Measurements from ENCODE around the gene BLVRA. TPM values are rescaled to one million over a fixed set of nuclear protein-coding genes. Genes with fewer than 3 reads are reported as not detected.
"Not testable (repeated sequence)": the region's sequence is repeated elsewhere in the genome, so short reads cannot be mapped to it uniquely, and the experiment has no call there.

Gene BLVRA
- total RNA-seq, 6 experiments from 2014 or later: 29.0 to 43.9 (median 36.0) TPM

- Mint-ChIP-seq H3K36me3 (ENCODE audit: low read depth) (peaks cover 9% of the 10 kb centered on the region; the same call in 1 of the 2 replicates), H3K9me3 (no peaks in the 10 kb centered on the region), H3K4me1 (ENCODE audit: low read depth) (peaks cover 17% of the 10 kb centered on the region), H3K27me3 (ENCODE audit: insufficient read depth) (no peaks in the 10 kb centered on the region; the same call in 1 of the 2 replicates), H3K4me3 (no peak overlapping the region), H3K27ac (no peak overlapping the region)
- no peak for DNase-seq
- TF ChIP-seq, protein P1, sequence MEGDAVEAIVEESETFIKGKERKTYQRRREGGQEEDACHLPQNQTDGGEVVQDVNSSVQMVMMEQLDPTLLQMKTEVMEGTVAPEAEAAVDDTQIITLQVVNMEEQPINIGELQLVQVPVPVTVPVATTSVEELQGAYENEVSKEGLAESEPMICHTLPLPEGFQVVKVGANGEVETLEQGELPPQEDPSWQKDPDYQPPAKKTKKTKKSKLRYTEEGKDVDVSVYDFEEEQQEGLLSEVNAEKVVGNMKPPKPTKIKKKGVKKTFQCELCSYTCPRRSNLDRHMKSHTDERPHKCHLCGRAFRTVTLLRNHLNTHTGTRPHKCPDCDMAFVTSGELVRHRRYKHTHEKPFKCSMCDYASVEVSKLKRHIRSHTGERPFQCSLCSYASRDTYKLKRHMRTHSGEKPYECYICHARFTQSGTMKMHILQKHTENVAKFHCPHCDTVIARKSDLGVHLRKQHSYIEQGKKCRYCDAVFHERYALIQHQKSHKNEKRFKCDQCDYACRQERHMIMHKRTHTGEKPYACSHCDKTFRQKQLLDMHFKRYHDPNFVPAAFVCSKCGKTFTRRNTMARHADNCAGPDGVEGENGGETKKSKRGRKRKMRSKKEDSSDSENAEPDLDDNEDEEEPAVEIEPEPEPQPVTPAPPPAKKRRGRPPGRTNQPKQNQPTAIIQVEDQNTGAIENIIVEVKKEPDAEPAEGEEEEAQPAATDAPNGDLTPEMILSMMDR (IDR thresholded peaks at IDR 0.05): no peak
Observed at GRCh38 chr7:43768887-43769272, 10.4 kb downstream of the BLVRA start.

GRCh38 chr7:43769281-43769680 lies 10.8 kb downstream of the BLVRA start:
- no peaks in the 10 kb centered on the region for H3K9me3 Mint-ChIP-seq
- no peak overlapping the region for H3K27ac Mint-ChIP-seq
- TF ChIP-seq, protein P1 (IDR thresholded peaks at IDR 0.05): no peak
- no peak overlapping the region for H3K4me3 Mint-ChIP-seq
- H3K27me3 Mint-ChIP-seq (ENCODE audit: insufficient read depth): no peaks in the 10 kb centered on the region; the same call in 1 of the 2 replicates
- peaks cover 13% of the 10 kb centered on the region for H3K4me1 Mint-ChIP-seq (ENCODE audit: low read depth)
- H3K36me3 Mint-ChIP-seq (ENCODE audit: low read depth): peaks cover 9% of the 10 kb centered on the region; the same call in 1 of the 2 replicates
- DNase-seq: no peak

DNA sequence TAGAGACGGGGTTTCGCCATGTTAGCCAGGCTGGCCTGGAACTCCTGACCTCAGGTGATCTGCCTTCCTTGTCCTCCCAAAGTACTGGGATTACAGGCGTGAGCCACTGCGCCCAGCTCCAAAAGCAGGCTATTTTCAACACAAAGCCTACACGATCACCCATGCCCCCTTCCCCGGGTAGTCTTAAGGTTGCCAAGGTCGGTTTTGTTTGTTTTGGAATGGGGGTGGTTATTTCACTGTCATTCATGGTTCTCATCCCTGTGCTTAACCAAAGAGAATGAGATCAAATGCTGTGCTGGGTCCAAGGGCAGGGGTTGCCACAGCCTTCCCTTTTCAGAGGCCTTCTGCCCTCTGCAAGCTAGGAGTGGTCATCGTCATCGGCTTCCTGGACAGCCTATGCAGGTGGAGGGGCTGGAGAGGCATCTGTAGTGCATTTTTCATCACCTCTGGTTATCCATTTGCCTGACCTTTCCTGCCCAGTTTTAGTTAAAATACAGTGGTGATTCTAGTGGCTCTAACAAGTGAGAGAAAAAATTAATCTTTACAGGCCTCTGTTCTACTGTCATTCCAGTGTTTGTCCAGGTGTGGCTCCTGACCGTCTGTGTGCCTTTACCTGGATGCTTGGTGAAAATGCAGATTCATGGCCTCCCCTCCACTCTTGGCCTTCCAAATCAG lies 11.4 kb downstream of the BLVRA start:
- TF ChIP-seq, protein P1 (IDR thresholded peaks at IDR 0.05): no peak
- H3K4me1 Mint-ChIP-seq (ENCODE audit: low read depth): peaks cover 6% of the 10 kb centered on the region
- H3K36me3 Mint-ChIP-seq (ENCODE audit: low read depth): peaks cover 9% of the 10 kb centered on the region; the same call in 1 of the 2 replicates
- no peaks in the 10 kb centered on the region; the same call in 1 of the 2 replicates for H3K27me3 Mint-ChIP-seq (ENCODE audit: insufficient read depth)
- no peaks in the 10 kb centered on the region for H3K9me3 Mint-ChIP-seq
- H3K27ac Mint-ChIP-seq: no peak overlapping the region
- DNase-seq: no peak
- no peak overlapping the region for H3K4me3 Mint-ChIP-seq

DNA sequence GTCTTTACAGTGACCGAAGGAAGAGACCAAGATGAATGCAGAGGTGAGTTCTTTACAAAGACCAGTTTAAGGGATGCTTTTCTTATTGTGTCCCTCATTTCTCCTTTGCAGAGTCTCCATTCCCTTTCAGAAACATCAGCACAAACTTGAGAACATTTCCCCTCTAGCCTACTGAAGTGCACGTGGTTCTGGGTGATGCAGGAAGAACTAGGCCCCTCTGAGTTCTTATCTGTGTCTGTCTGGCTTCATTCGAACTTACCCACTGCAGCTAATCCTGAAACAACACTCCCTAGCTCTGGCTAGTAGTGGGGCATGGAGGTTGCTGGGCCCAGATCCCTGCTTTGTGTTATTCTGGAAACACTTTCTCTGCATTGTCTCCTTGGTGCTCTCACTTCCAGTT lies 12.6 kb downstream of the BLVRA start:
- Mint-ChIP-seq H3K27ac (no peak overlapping the region), H3K9me3 (no peaks in the 10 kb centered on the region), H3K36me3 (ENCODE audit: low read depth) (peaks cover 9% of the 10 kb centered on the region; the same call in 1 of the 2 replicates), H3K4me3 (no peak overlapping the region), H3K4me1 (ENCODE audit: low read depth) (no peaks in the 10 kb centered on the region), H3K27me3 (ENCODE audit: insufficient read depth) (no peaks in the 10 kb centered on the region; the same call in 1 of the 2 replicates)
- TF ChIP-seq, protein P1 (IDR thresholded peaks at IDR 0.05): no peak
- no peak for DNase-seq

DNA sequence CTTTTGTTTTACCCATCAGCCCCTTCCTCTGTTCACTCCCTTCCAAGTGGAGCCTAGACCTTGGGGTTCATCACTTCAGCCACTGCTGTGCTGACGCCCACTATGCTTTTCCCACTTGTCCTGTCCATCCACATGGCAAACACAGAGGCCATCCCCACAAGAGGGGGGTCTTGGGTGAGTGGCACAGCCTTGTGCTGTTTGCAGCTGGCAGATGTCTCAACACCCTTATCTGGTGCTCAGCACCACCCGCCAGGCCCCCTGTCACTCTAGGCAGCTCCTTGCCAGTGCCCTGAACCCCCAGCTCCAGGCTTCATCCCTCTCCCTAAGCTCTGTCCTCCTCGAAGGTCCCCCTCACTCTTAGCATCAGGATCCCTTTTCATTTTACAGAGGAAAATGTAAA lies 13.1 kb downstream of the BLVRA start:
- Mint-ChIP-seq H3K36me3 (ENCODE audit: low read depth) (peaks cover 9% of the 10 kb centered on the region; the same call in 1 of the 2 replicates), H3K27me3 (ENCODE audit: insufficient read depth) (no peaks in the 10 kb centered on the region; the same call in 1 of the 2 replicates), H3K27ac (no peak overlapping the region), H3K4me1 (ENCODE audit: low read depth) (no peaks in the 10 kb centered on the region), H3K9me3 (no peaks in the 10 kb centered on the region), H3K4me3 (no peak overlapping the region)
- no peak for DNase-seq
- TF ChIP-seq, protein P1 (IDR thresholded peaks at IDR 0.05): no peak

- not testable (repeated sequence) for H3K27ac Mint-ChIP-seq; H3K4me1 Mint-ChIP-seq (ENCODE audit: low read depth); H3K4me3 Mint-ChIP-seq; H3K27me3 Mint-ChIP-seq (ENCODE audit: insufficient read depth); H3K9me3 Mint-ChIP-seq; DNase-seq
- peaks cover 16% of the 10 kb centered on the region for H3K36me3 Mint-ChIP-seq (ENCODE audit: low read depth)
Observed at GRCh38 chr7:43773268-43773667, 14.8 kb downstream of the BLVRA start.

DNA sequence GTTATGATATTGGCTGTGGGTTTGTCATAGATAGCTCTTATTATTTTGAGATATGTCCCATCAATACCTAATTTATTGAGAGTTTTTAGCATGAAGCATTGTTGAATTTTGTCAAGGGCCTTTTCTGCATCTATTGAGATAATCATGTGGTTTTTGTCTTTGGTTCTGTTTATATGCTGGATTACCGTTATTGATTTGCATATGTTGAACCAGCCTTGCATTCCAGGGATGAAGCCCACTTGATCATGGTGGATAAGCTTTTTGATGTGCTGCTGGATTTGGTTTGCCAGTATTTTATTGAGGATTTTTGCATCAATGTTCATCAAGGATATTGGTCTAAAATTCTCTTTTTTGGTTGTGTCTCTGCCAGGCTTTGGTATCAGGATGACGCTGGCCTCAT lies 16.8 kb downstream of the BLVRA start:
- H3K27ac Mint-ChIP-seq; H3K4me3 Mint-ChIP-seq; H3K9me3 Mint-ChIP-seq; H3K27me3 Mint-ChIP-seq (ENCODE audit: insufficient read depth); DNase-seq; H3K4me1 Mint-ChIP-seq (ENCODE audit: low read depth): not testable (repeated sequence)
- peaks cover 24% of the 10 kb centered on the region for H3K36me3 Mint-ChIP-seq (ENCODE audit: low read depth)

DNA sequence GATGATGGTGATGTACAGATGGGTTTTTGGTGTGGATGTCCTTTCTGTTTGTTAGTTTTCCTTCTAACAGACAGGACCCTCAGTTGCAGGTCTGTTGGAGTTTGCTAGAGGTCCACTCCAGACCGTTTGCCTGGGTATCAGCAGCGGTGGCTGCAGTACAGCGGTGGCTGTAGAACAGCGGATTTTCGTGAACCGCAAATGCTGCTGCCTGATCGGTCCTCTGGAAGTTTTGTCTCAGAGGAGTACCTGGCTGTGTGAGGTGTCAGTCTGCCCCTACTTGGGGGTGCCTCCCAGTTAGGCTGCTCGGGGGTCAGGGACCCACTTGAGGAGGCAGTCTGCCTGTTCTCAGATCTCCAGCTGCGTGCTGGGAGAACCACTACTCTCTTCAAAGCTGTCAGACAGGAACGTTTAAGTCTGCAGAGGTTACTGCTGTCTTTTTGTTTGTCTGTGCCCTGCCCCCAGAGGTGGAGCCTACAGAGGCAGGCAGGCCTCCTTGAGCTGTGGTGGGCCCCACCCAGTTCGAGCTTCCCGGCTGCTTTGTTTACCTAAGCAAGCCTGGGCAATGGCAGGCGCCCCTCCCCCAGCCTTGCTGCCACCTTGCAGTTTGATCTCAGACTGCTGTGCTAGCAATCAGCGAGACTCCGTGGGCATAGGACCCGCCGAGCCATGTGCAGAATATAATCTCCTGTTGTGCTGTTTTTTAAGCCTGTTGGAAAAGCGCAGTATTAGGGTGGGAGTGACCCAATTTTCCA lies 20.0 kb downstream of the BLVRA start:
- not testable (repeated sequence) for H3K4me3 Mint-ChIP-seq; H3K27me3 Mint-ChIP-seq (ENCODE audit: insufficient read depth); H3K27ac Mint-ChIP-seq; DNase-seq; H3K9me3 Mint-ChIP-seq
- H3K4me1 Mint-ChIP-seq (ENCODE audit: low read depth): peaks cover 21% of the 10 kb centered on the region
- peaks cover 15% of the 10 kb centered on the region for H3K36me3 Mint-ChIP-seq (ENCODE audit: low read depth)

Data from HFFc6 (cell line).